Measurements from ENCODE around the gene CD4.

DNA sequence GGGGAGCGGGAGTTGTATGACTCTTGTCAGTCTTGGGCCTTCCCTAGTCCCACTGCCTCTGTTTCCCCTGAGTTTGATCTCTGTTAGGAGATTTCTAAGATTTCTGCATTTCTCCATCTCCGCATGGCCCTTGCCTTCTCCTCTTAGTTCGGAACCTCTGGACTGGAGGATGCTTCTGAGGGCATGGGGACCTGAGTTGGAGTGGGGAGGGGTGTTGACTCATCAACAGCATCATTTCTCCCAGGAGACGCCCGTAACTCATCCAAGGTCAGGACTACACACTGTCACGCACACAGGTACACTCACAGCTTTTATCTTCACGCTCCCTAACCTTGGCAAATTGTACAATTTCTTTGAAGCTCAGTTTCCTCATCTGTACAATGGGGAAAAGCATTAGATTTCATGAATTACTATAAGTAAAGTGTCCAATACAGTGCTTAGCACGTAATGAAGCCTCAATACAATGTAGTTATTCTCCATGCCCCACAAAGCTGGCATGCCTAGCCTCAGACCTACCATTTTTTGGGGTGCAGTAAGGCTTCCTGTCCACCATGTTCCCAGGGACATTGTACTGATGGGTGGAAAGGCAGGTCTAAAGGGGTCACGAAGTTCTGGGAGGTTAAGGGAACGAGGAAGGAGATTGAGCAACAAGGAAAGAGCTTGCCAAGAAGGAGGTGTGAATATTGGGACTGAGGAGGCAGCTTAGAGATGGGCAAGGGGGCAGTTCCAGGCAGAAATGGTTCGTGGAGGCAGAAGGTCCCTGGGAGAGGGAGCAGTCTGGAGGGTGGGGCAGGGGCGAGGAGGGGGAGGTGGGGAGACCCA, 17.6 kb upstream of the CD4 start:
- TF ChIP-seq CTCF (conservative IDR thresholded peaks at IDR 0.05; ENCODE audit: low read depth, low read length): no peak
- no peak for TF ChIP-seq RFX5 (IDR thresholded peaks at IDR 0.05; ENCODE audit: low read depth, low read length)
- TF ChIP-seq ELK1 (IDR thresholded peaks at IDR 0.05; ENCODE audit: borderline replicate concordance, low read depth, low read length): no peak
- no peak for TF ChIP-seq FOS (IDR thresholded peaks at IDR 0.05; ENCODE audit: low read depth, low read length)
- no peak for TF ChIP-seq MXI1 (IDR thresholded peaks at IDR 0.05; ENCODE audit: borderline replicate concordance, low read depth, low read length)
- no peak for TF ChIP-seq POLR2A (IDR thresholded peaks at IDR 0.05; ENCODE audit: low read depth, low read length)
- TF ChIP-seq RCOR1 (IDR thresholded peaks at IDR 0.05; ENCODE audit: insufficient replicate concordance, low read length): no peak
- TF ChIP-seq RAD21 (IDR thresholded peaks at IDR 0.05; ENCODE audit: low read length): no peak
- no peak for TF ChIP-seq NFE2L2 (IDR thresholded peaks at IDR 0.05; ENCODE audit: low read depth, low read length)
- no peak for TF ChIP-seq SMC3 (IDR thresholded peaks at IDR 0.05; ENCODE audit: low read depth, low read length)
- no peak for TF ChIP-seq MAZ (IDR thresholded peaks at IDR 0.05; ENCODE audit: borderline replicate concordance, low read depth, low read length)
- TF ChIP-seq CEBPB (IDR thresholded peaks at IDR 0.05; ENCODE audit: low read depth, low read length): no peak
- no peak for TF ChIP-seq MAFK (IDR thresholded peaks at IDR 0.05; ENCODE audit: low read depth, low read length)
- no peak for TF ChIP-seq USF2 (IDR thresholded peaks at IDR 0.05; ENCODE audit: low read depth, low read length)
